Measurements from ENCODE around the gene PRKCE.

GRCh38 chr2:45904946-45905631 is 253.6 kb downstream of the PRKCE start:
- TF ChIP-seq, protein P1, sequence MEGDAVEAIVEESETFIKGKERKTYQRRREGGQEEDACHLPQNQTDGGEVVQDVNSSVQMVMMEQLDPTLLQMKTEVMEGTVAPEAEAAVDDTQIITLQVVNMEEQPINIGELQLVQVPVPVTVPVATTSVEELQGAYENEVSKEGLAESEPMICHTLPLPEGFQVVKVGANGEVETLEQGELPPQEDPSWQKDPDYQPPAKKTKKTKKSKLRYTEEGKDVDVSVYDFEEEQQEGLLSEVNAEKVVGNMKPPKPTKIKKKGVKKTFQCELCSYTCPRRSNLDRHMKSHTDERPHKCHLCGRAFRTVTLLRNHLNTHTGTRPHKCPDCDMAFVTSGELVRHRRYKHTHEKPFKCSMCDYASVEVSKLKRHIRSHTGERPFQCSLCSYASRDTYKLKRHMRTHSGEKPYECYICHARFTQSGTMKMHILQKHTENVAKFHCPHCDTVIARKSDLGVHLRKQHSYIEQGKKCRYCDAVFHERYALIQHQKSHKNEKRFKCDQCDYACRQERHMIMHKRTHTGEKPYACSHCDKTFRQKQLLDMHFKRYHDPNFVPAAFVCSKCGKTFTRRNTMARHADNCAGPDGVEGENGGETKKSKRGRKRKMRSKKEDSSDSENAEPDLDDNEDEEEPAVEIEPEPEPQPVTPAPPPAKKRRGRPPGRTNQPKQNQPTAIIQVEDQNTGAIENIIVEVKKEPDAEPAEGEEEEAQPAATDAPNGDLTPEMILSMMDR (IDR thresholded peaks at IDR 0.05), result no peak
- TF ChIP-seq POLR2AphosphoS5 (IDR thresholded peaks at IDR 0.05; ENCODE audit: low read depth, low read length), result no peak
